ENCODE results near the gene PRR20A.

- TF ChIP-seq CTCF (IDR thresholded peaks at IDR 0.05) (no peak), POLR2A (IDR thresholded peaks at IDR 0.05) (no peak), EP300 (IDR thresholded peaks at IDR 0.05) (no peak)
Observed at GRCh38 chr13:57123681-57124080, 17.0 kb upstream of the PRR20A start.
